ENCODE data around the gene DUOX1. TPM values are rescaled to one million over a fixed set of nuclear protein-coding genes. Genes with fewer than 3 reads are reported as not detected.

DUOX1 gene
- total RNA-seq, 1 experiment from 2014 or later = 19.6 TPM

DNA sequence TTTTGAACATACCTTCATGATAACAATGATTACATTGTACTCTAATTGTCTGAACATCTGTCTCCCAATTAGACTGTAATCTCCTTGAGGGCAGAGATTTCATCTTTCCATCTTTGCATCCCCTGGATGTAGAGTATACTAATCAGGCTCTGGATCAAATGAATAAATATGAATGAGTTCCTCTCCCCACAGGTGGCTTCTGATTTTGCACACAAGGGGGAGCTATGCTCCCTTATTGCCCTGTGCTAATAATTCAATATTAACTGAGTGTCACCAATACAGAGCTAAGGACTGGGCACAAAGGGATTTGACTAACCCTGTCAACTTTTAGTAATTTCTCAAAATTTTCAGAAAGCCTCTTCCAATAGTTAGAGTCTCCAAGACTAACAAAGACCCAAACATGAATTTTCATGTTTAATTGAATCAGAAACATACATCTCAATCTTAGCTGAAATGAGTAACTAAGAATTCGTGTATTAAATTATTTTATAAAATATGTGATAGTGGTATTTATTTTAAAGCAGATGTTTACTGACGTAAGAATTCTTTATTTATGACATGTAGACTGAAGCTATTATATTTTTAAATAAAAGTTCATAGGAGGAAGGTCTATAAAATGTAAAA, 3.1 kb upstream of the DUOX1 start (continued):
- TF ChIP-seq TCF7L2 (IDR thresholded peaks at IDR 0.05; ENCODE audit: borderline replicate concordance, extremely low read depth, insufficient read depth, insufficient read length) = no peak

DNA sequence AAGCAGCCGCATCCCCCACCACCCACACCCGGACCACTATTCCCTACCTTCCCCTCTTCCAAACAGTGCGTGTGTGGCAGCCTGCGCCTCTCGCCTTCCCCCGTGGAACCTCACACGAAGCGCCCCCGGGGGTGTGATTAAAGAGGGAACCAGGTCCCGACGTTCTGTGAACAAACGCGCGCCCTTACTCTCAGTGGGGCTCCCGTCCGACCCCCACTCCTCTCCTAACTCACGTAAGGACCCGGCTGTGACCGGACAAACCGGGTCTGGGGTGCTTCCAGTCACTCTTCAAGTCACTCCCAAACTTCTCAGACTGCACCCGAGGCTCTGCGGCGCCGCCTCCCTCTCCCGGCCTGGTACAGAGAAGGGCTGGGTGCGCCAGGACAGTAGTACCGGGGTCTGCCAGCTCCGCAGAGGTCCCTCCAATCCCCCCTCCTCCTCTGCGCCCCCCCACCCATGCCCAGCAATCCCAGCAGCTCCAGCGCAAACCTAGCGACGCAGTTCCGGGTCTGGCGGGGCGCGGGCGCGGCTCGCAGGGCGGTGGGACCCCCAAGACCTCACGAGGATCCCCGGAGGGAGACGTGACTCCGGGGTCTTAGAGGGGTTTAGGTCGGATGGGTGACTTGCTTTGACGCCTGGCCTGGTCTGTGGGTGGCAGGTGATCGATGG, 689 bp upstream of the DUOX1 start:
- H3K4me3 ChIP-seq (replicated peaks in 1 of 2; ENCODE audit: low read depth in 1 of 2, low read length in 2 of 2) = peak overlapping the region; percentile 67 to 68

More for the DNA sequence above, 689 bp upstream of the DUOX1 start:
- Histone ChIP-seq H4K20me1 (ENCODE audit: insufficient read depth) (no peaks in the 10 kb centered on the region), H3K9me2 (ENCODE audit: insufficient read depth) (no peaks in the 10 kb centered on the region), H3K4me2 (ENCODE audit: low read length) (peak overlapping the region; percentile 87), H3K36me3 (ENCODE audit: control insufficient read depth in 1 of 2, insufficient read depth in 2 of 2, low read length in 2 of 2) (no peaks in the 10 kb centered on the region), H2AFZ (ENCODE audit: low read depth, low read length, poor library complexity, severe bottlenecking) (peak overlapping the region; percentile 34), H3K9me3 (ENCODE audit: control insufficient read depth in 1 of 2, insufficient read depth in 1 of 2, low read depth in 1 of 2, low read length in 2 of 2) (no peaks in the 10 kb centered on the region), H3K79me2 (ENCODE audit: insufficient read depth, low read length) (no peaks in the 10 kb centered on the region), H3K27ac (ENCODE audit: low read depth, low read length) (no peak overlapping the region), H3K27me3 (ENCODE audit: insufficient read depth, low read length) (no peaks in the 10 kb centered on the region), H3K4me1 (ENCODE audit: control insufficient read depth in 1 of 2, insufficient read depth in 2 of 2, low read length in 2 of 2) (peaks cover 7 to 12% of the 10 kb centered on the region in 2 experiments; a peak in 3 of 4 replicates), H3K9ac (ENCODE audit: low read length) (peak overlapping the region; percentile 62)
- no TSS peak for BruUV-seq (replicated peaks)
- ChIA-PET CTCF (interaction anchor here (6.0 kb wide), 1 partner anchor 11 kb away, joined by 40 read pairs; no protein-coding TSS in a partner anchor), RAD21 (ENCODE audit: low non-redundant PET in 1 of 2, low total read pairs in 2 of 2, uncharacterized antibody in 2 of 2, unreplicated experiment in 2 of 2) (no interaction called here), POLR2A (interaction anchor here (2.8 kb wide), 1 partner anchor 34 kb away, joined by 5 read pairs; no protein-coding TSS in a partner anchor)
- DNase-seq (ENCODE audit: low read depth, low spot score) = no peak
- no peak for ATAC-seq
- TF ChIP-seq, protein P1, sequence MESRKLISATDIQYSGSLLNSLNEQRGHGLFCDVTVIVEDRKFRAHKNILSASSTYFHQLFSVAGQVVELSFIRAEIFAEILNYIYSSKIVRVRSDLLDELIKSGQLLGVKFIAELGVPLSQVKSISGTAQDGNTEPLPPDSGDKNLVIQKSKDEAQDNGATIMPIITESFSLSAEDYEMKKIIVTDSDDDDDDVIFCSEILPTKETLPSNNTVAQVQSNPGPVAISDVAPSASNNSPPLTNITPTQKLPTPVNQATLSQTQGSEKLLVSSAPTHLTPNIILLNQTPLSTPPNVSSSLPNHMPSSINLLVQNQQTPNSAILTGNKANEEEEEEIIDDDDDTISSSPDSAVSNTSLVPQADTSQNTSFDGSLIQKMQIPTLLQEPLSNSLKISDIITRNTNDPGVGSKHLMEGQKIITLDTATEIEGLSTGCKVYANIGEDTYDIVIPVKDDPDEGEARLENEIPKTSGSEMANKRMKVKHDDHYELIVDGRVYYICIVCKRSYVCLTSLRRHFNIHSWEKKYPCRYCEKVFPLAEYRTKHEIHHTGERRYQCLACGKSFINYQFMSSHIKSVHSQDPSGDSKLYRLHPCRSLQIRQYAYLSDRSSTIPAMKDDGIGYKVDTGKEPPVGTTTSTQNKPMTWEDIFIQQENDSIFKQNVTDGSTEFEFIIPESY (IDR thresholded peaks at IDR 0.05; ENCODE audit: extremely low read depth, insufficient replicate concordance, low read length) = no peak
- no peak for TF ChIP-seq ZNF274 (IDR thresholded peaks at IDR 0.05; ENCODE audit: low read depth, low read length)
- intact Hi-C loops (cut with micrococcal nuclease) = loop anchor here (10.0 kb wide), 1 partner anchor 164 kb away; no protein-coding TSS in a partner anchor

All from HCT116 (cell line).